Activated CD8-positive, alpha-beta memory T cell treated with anti-CD3 and anti-CD28 coated beads, Interleukin-2, amount 50 U/mL, for 1 hour (primary cell): ENCODE measurements around the gene HMGXB3.

Source experiments
- DNase-seq: peaks from one replicate; pipeline ENCODE4 v3.0.0-alpha.2; 2020; ENCODE audit errors: extremely low read depth

The HMGXB3 gene

DNA sequence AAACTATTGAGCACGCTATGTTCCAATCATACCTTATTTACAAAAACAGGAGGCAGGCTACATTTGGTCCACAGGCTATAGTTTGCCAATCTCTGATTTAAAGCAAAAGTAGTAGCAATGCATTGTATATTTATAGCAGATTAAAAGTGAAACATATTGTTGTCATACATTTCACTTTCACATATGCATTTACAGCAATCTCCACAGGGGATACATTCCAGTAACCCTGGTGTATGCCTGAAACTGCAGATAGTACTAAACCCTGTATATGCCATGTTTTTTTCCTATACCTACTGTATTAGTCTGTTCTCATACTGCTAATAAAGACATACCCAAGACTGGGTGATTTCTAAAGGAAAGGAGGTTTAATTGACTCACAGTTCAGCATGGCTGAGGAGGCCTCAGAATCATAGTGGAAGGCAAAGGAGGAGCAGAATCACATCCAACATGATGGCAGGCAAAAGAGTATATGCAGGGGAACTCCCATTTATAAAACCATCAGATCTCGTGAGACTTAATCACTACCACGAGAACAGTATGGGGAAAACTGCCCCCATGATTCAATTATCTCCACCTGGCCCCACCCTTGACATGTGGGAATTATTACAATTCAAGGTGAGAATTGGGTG lies 91.7 kb downstream of the HMGXB3 start:
- DNase-seq = no peak

DNA sequence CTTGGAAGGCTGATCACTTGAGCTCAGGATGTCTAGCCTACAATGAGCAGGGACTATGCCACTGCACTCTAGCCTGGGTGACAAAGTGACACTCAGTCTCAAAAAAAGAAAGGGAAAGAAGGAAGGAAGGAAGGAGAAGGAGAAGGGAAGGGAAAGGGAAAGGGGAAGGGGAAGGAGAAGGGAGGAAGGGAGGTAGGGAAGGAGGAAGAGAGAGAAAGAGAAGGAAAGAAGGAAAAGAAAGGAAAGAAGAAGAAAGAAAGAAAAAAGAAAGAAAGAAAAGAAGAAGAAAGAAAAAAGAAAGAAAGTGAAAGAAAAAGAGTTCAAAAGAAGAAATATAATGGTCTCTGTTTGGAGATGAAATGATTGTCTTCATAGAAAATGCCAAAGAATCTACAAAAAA lies 96.6 kb downstream of the HMGXB3 start:
- no peak for DNase-seq

DNA sequence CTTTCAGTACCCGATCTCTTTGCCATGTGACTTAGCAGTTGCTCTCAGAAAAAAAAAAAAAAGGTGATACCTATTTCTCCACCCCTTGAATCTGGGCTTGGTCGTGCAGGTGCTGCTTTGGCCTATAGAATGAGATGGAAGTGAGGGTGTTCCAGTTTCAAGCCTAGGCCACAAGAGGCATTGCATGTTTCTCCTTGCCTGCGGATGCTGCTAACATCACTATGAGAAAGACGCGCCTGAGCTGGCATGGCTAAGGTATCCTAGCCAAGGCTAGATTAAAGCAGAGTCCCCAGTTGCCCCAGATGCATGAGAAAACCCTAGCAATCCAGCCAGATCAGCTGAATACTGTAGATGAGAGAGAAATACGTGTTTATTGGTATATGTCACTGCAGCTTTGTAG lies 100.5 kb downstream of the HMGXB3 start:
- no peak for DNase-seq
